Gastroesophageal sphincter (tissue), 4 donors: Measurements from ENCODE around the gene CSNK2A3. TPM values are rescaled to one million over a fixed set of nuclear protein-coding genes. Genes with fewer than 3 reads are reported as not detected.
"Not testable (repeated sequence)": the region's sequence is repeated elsewhere in the genome, so short reads cannot be mapped to it uniquely, and the experiment has no call there.

Experiments used
- ATAC-seq: fragments of 150-250 bp; one replicate; pipeline ENCODE4 v1.9.1; 2016; ENCODE audit warnings: mild to moderate bottlenecking, moderate library complexity
- H3K27ac ChIP-seq, 4 donors: fragments of 200-600 bp; sonication (generic) in 3 of 4; 1 replicate in 3 of 4; 2 replicates in 1 of 4; pipeline ENCODE4 v1.5.1; 2016 to 2019
- H3K27me3 ChIP-seq: fragments of 200-600 bp; sonication (generic); one replicate; pipeline ENCODE4 v1.5.1; 2019
- H3K36me3 ChIP-seq, 2 donors: fragments of 200-600 bp; sonication (generic); one replicate each; pipeline ENCODE4 v1.5.1; 2019; ENCODE audit warnings: control low read depth in 1 of 2
- H3K4me1 ChIP-seq, 3 donors: fragments of 200-600 bp; sonication (generic); 1 replicate in 2 of 3; 2 replicates in 1 of 3; pipeline ENCODE4 v1.5.1; 2016 to 2019; ENCODE audit warnings: control low read depth in 2 of 3
- H3K4me3 ChIP-seq, 2 donors: fragments of 200-600 bp; sonication (generic); one replicate each; pipeline ENCODE4 v1.5.1; 2019; ENCODE audit warnings: mild to moderate bottlenecking in 1 of 2, moderate library complexity in 1 of 2
- H3K9me3 ChIP-seq, 3 donors: fragments of 200-600 bp; sonication (generic); one replicate each; pipeline ENCODE4 v1.5.1; 2017 to 2019; ENCODE audit warnings: control low read depth in 2 of 3
- CTCF ChIP-seq, 4 experiments: fragments of 200-600 bp in 2 of 4; fragments of 450-650 bp in 2 of 4; sonication (generic) in 1 of 4; IDR thresholded peaks; one replicate each; pipeline ENCODE4 v1.5.1; 2017 to 2019; ENCODE audit warnings: antibody characterized with exemption in 4 of 4, mild to moderate bottlenecking in 2 of 4, moderate library complexity in 2 of 4
- EP300 ChIP-seq: sonication (generic); formaldehyde crosslinking; IDR thresholded peaks from one replicate; pipeline ENCODE4 v1.6.1; 2017; ENCODE audit warnings: antibody characterized with exemption, mild to moderate bottlenecking
- POLR2A ChIP-seq, 2 donors: fragments of 450-650 bp; IDR thresholded peaks; one replicate each; pipeline ENCODE4 v1.6.1; 2017; ENCODE audit warnings: antibody characterized with exemption in 2 of 2, mild to moderate bottlenecking in 2 of 2, moderate library complexity in 1 of 2
- POLR2AphosphoS5 ChIP-seq: sonication (generic); formaldehyde crosslinking; IDR thresholded peaks from one replicate; pipeline ENCODE4 v1.6.1; 2017; ENCODE audit warnings: antibody characterized with exemption
- WGBS, 2 donors: methylation state at CpG; one replicate each; pipeline ENCODE4 v1.1.5; 2018; ENCODE audit warnings: low coverage in 1 of 2; 5-methylcytosine and 5-hydroxymethylcytosine counted together
- total RNA-seq, 4 donors: library from RNA; depleted of rRNA; stranded (reverse); fragments of >200 nt; gene quantifications; one replicate each; pipeline ENCODE4 v1.1.0, GENCODE V29; 2016

The CSNK2A3 gene
- total RNA-seq, 4 donors from 2014 or later: 0.59 to 2.2 (median 1.1) TPM

GRCh38 chr11:11370255-11370961 is 17.4 kb upstream of the CSNK2A3 start:
- Histone ChIP-seq H3K9me3 (no peaks in the 10 kb centered on the region), H3K4me1 (peaks cover 0 to 12% (median 0%) of the 10 kb centered on the region in 3 donors), H3K36me3 (peaks cover 0 to 62% of the 10 kb centered on the region in 2 donors), H3K4me3 (no peak overlapping the region), H3K27ac (no peak overlapping the region), H3K27me3 (no peaks in the 10 kb centered on the region)
- 57 to 60% methylated on average over 7 to 8 of the region's 8 CpGs for WGBS, 2 donors
- ATAC-seq: no peak
- TF ChIP-seq POLR2AphosphoS5 (no peak), CTCF (IDR thresholded peaks at IDR 0.05) (no peak), EP300 (no peak), POLR2A (IDR thresholded peaks at IDR 0.05) (no peak)

- ATAC-seq: no peak
- TF ChIP-seq EP300 (no peak), POLR2A (IDR thresholded peaks at IDR 0.05) (no peak), POLR2AphosphoS5 (no peak), CTCF (IDR thresholded peaks at IDR 0.05) (no peak)
- Histone ChIP-seq H3K27me3 (no peaks in the 10 kb centered on the region), H3K9me3 (no peaks in the 10 kb centered on the region), H3K4me1 (peaks cover 0 to 12% (median 0%) of the 10 kb centered on the region in 3 donors), H3K36me3 (peaks cover 0 to 34% of the 10 kb centered on the region in 2 donors), H3K4me3 (no peak overlapping the region), H3K27ac (no peak overlapping the region)
- 100% methylated on average over 1 of the region's 1 CpG; no CpG with 5 or more reads in 1 of the 2 donors for WGBS, 2 donors
Measured at GRCh38 chr11:11366793-11367192, 13.7 kb upstream of the CSNK2A3 start.

- no peak overlapping the region for H3K4me3 ChIP-seq
- H3K9me3 ChIP-seq: no peaks in the 10 kb centered on the region
- TF ChIP-seq POLR2A (IDR thresholded peaks at IDR 0.05) (no peak), EP300 (no peak), CTCF (IDR thresholded peaks at IDR 0.05) (no peak)
- H3K4me1 ChIP-seq: no peaks in the 10 kb centered on the region
- no peak for ATAC-seq
- H3K27ac ChIP-seq: no peak overlapping the region
- H3K36me3 ChIP-seq: peaks cover 0 to 13% of the 10 kb centered on the region in 2 donors
- H3K27me3 ChIP-seq: no peaks in the 10 kb centered on the region
Measured at GRCh38 chr11:11363674-11364073, 10.6 kb upstream of the CSNK2A3 start.

- WGBS, 2 donors: 85 to 89% methylated on average over 3 of the region's 3 CpGs
- no peaks in the 10 kb centered on the region for H3K36me3 ChIP-seq
- no peak for TF ChIP-seq POLR2AphosphoS5
- TF ChIP-seq POLR2A (IDR thresholded peaks at IDR 0.05): no peak
- TF ChIP-seq EP300: no peak
- TF ChIP-seq CTCF (IDR thresholded peaks at IDR 0.05): no peak
- H3K4me1 ChIP-seq: no peaks in the 10 kb centered on the region
- no peak overlapping the region for H3K27ac ChIP-seq
- H3K9me3 ChIP-seq: no peaks in the 10 kb centered on the region
- no peak for ATAC-seq
- H3K27me3 ChIP-seq: no peaks in the 10 kb centered on the region
- no peak overlapping the region for H3K4me3 ChIP-seq
Measured at GRCh38 chr11:11359611-11360010, 6.6 kb upstream of the CSNK2A3 start.

- TF ChIP-seq CTCF (IDR thresholded peaks at IDR 0.05) (no peak), POLR2A (IDR thresholded peaks at IDR 0.05) (no peak), POLR2AphosphoS5 (no peak)
- Histone ChIP-seq H3K4me3 (no peak overlapping the region), H3K36me3 (no peaks in the 10 kb centered on the region), H3K4me1 (no peaks in the 10 kb centered on the region), H3K9me3 (no peaks in the 10 kb centered on the region), H3K27me3 (no peaks in the 10 kb centered on the region), H3K27ac (no peak overlapping the region)
- WGBS, 2 donors: 84 to 98% methylated on average over 5 to 8 of the region's 9 CpGs
- ATAC-seq: no peak
Measured at GRCh38 chr11:11356842-11357241, 3.8 kb upstream of the CSNK2A3 start.

- not testable (repeated sequence) for H3K27ac ChIP-seq, H3K9me3 ChIP-seq, H3K36me3 ChIP-seq, ATAC-seq, H3K4me3 ChIP-seq, H3K27me3 ChIP-seq
- peaks cover 0 to 42% (median 16%) of the 10 kb centered on the region in 3 donors for H3K4me1 ChIP-seq
- 69% methylated on average over 5 of the region's 10 CpGs; no CpG with 5 or more reads in 1 of the 2 donors for WGBS, 2 donors
Measured at GRCh38 chr11:11351851-11352250, 1.2 kb downstream of the CSNK2A3 start.
